Motor neuron (in vitro differentiated cells): Measurements from ENCODE around the gene RER1. TPM values are rescaled to one million over a fixed set of nuclear protein-coding genes. Genes with fewer than 3 reads are reported as not detected.

Source experiments
- ATAC-seq, 8 experiments: fragments of 200-7000 bp; cut with Tn5 transposase; replicated peaks in 6 of 8; 2 replicates each; pipeline ENCODE4 v1.8.0; 2021; ENCODE audit warnings: mild to moderate bottlenecking in 8 of 8, moderate library complexity in 8 of 8
- H3K27ac ChIP-seq, 2 donors: fragments of 250-450 bp; sonication (Bioruptor Pico); 2 replicates each; pipeline ENCODE4 v1.9.0; 2021; ENCODE audit warnings: antibody characterized with exemption in 2 of 2, mild to moderate bottlenecking in 2 of 2, moderate library complexity in 1 of 2
- H3K4me1 ChIP-seq, 2 donors: fragments of 250-450 bp; sonication (Bioruptor Pico); replicated peaks in 1 of 2; 2 replicates each; pipeline ENCODE4 v1.6.1; 2021; ENCODE audit warnings: antibody characterized with exemption in 2 of 2, mild to moderate bottlenecking in 2 of 2, moderate library complexity in 1 of 2
- H3K4me3 ChIP-seq, 5 donors: fragments of 250-450 bp; sonication (Bioruptor Pico); 2 replicates each; pipeline ENCODE4 v1.9.0; 2021; ENCODE audit warnings: antibody characterized with exemption in 5 of 5, mild to moderate bottlenecking in 5 of 5, moderate library complexity in 4 of 5
- WGBS, 10 experiments: fragments of 450-650 bp; shearing (Covaris generic); methylation state at CpG; one replicate each; pipeline ENCODE4 v1.0.0; 2022; 5-methylcytosine and 5-hydroxymethylcytosine counted together
- in situ Hi-C, 9 experiments: fragments of 400-800 bp; cut with MboI; loops; one replicate each; pipeline ENCODE4 v1.15.0; 2021; ENCODE audit warnings: low sequenced_read_pairs in 9 of 9, low pct_unique_long_range_greater_than_20kb in 2 of 9; ENCODE audit not compliant: unreplicated experiment in 9 of 9
- total RNA-seq, 8 experiments: library from RNA; unstranded; fragments of 300-600 nt; gene quantifications; 2 replicates each; pipeline versions ENCODE4 v1.2.3 to v1.2.4, GENCODE V29; 2022

The RER1 gene
- total RNA-seq, 8 experiments from 2014 or later = 57.8 to 165 (median 86.4) TPM

DNA sequence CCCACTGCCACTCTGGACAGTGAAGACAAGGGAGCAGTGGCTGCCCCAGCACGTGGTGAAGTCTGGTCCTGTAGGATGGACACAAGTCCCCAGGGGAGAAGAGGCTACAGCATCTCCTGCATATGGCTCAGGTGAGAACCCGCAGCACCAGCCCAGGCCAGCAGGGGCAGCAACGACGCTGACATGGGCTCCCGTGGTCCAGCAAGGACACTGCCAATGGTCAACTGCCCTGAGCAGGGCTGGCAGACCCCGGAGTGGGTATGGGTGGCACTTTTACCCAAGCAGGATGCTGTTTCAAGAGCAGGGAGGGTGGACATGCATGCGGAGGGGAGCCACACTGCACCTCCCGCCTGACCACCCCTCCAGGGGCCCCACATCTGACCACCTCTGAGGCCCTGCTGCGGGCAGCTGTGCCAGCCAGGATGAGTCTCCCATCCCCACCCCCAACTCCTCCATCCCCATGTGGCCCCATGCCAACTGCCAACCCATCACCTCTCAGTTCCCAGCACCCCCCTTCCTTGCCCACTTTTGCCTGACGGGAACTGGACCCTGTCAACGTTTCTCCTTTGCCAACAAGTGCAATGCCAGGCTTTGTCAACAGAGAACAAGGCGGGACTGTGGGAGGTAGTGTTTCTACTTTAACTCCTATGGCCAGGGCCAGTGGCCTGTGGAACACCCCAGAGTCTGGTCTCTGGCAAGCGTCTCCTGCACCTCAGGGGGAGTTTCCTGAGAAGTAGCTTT, 8.8 kb upstream of the RER1 start:
- peak; percentile 5 to 42 (median 16) for ATAC-seq
- in situ Hi-C loops = loop anchor here in 5 of 9 experiments (10.0 to 25.0 kb wide), 3 partner anchors 170 to 195 kb away; partner anchors contain the start of gene FAAP20 (in 4 of the 5)
- 7 to 91% (median 83%) methylated on average over 1 to 4 of the region's 13 CpGs; no CpG with 5 or more reads in 7 of the 10 experiments for WGBS, 10 experiments
- H3K4me1 ChIP-seq = peaks cover 5 to 7% of the 10 kb centered on the region in 2 donors
- no peak overlapping the region for H3K4me3 ChIP-seq
- H3K27ac ChIP-seq = no peak overlapping the region

DNA sequence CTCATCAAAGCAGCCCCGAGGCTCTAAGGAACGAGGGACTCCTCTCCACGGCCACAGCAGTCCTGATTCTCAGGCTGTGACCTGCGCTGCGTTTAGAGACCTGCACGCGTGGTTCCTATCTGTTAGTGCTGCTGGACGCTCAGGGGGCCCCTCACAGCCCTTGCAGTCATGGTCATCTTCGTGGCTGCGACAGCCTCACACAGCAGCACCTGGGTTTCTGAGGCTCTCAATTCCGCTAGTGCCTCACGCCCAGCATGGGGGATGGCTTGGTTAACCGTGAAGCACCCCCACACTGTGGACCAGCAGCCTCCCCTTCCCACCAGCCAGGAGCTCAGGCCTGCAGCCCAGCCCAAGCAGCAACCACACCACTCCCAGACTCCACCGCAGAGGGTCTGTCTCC, 8.1 kb upstream of the RER1 start:
- in situ Hi-C loops = loop anchor here in 5 of 9 experiments (10.0 to 25.0 kb wide), 3 partner anchors 171 to 196 kb away; partner anchors contain the start of gene FAAP20 (in 4 of the 5)
- WGBS, 10 experiments = 65 to 100% (median 92%) methylated on average over 1 to 8 of the region's 14 CpGs; no CpG with 5 or more reads in 3 of the 10 experiments
- Histone ChIP-seq H3K4me1 (peaks cover 5 to 7% of the 10 kb centered on the region in 2 donors), H3K4me3 (no peak overlapping the region), H3K27ac (no peak overlapping the region)
- no peak for ATAC-seq

DNA sequence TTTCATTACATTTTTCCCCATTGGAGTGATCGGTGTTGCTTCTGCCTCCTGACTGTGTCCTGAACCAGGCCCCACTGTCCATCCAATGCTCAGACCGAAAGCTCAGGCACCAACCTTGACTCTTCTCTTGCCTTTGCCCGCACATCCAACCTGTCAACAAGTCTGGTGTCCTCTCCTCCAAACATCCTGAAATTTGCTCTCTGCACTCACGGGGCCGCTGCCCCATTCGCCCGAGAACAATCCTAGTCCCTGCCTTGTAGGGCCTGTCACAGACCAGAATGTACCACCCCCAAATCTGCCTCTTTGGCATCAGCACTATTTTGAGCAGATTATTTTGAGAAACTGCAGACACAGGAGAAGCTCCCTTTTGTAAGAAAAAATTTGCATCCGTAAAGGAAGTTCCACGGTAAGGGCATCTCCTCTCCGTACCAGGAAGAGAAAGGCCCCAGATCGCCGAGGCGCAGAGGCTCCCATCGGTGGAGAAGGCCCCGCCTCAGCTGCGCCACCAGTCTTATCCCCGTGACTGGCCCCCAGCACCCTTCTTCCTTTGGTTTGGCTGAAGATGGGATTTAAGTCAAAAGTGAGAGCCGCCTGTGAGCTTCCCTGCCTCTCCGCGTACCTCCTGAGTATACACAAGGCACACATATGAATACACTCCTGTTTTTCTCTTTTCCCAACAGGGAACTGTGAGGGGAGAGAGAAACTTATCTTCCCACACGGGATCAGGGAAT, 7.3 kb upstream of the RER1 start:
- H3K4me3 ChIP-seq = no peak overlapping the region
- no peak for ATAC-seq
- in situ Hi-C loops = loop anchor here in 5 of 9 experiments (10.0 to 25.0 kb wide), 3 partner anchors 172 to 197 kb away; partner anchors contain the start of gene FAAP20 (in 4 of the 5)
- H3K4me1 ChIP-seq = peaks cover 5 to 7% of the 10 kb centered on the region in 2 donors
- WGBS, 10 experiments = 79 to 100% (median 89%) methylated on average over 2 to 19 of the region's 21 CpGs; no CpG with 5 or more reads in 1 of the 10 experiments
- H3K27ac ChIP-seq = no peak overlapping the region

DNA sequence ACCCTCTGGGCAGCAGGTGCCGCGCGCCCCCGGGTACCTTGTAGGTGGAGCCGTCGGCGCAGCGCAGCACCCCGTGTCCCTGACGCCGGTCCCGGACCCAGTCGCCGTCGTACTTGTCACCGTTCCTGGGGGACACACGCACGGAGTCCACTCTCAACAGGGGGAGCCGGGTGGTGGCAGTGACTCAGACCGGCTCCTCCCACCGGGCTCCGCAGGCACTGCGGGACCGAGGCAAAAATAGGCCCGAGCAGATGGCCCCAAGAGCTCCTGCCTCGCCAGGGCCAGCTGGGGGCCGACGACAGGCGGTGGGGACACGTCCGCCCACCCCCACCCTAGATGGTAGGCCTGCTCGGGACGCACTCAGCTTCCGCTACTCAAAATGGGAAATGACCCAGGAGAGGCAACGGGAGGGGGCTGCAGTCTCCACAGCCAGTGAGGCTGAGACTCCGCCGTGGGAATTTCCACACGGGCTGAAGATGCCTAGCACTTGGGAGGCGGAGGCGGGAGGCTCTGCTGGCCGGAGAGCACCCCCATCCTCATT, 6.6 kb upstream of the RER1 start:
- H3K27ac ChIP-seq = no peak overlapping the region
- 60 to 91% (median 80%) methylated on average over 1 to 23 of the region's 41 CpGs; no CpG with 5 or more reads in 4 of the 10 experiments for WGBS, 10 experiments

DNA sequence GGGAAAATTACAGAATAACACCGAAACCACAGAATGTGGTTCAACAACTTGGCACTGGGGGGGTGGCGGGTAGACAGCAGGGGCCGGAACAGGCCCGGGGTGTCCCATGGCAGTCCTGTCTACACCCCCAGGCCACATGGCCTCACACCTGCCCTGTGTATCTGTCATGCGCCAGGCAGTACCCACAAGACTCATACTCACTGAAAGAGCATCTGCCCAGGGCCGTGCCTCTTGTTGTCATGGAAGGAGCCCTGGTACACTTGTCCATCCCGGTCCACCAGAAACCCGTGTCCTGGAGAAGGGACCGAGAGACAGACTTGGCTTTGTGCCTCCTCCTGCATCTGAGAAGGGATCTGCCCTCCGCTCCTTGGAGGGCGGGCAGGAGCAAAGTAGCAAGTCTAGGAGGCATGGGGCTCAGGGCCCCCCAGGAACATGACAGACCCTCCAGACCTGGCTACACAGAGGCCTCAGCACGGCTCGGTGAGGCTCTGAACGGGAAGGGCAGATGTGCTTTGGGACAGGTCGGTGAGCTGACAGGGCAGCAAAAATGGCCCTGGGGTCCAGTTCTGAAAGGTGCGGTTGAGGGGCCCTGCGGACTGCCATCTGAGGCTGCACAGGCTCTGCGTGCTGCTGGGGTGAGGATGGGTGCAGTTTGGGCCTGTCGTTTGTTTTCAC, 5.9 kb upstream of the RER1 start:
- Histone ChIP-seq H3K4me1 (peaks cover 12 to 14% of the 10 kb centered on the region in 2 donors), H3K27ac (no peak overlapping the region), H3K4me3 (no peak overlapping the region)
- ATAC-seq = no peak
- in situ Hi-C loops = loop anchor here in 6 of 9 experiments (5.0 to 25.0 kb wide), 4 partner anchors 173 to 198 kb away; partner anchors contain the start of gene FAAP20 (in 5 of the 6)
- WGBS, 10 experiments = 81 to 100% (median 93%) methylated on average over 1 to 12 of the region's 19 CpGs; no CpG with 5 or more reads in 2 of the 10 experiments

More for the DNA sequence above, 6.6 kb upstream of the RER1 start:
- H3K4me1 ChIP-seq = peaks cover 5 to 8% of the 10 kb centered on the region in 2 donors
- H3K4me3 ChIP-seq = no peak overlapping the region
- peak in 2 of 8 experiments; percentile 1 to 9 for ATAC-seq
- in situ Hi-C loops = loop anchor here in 6 of 9 experiments (5.0 to 25.0 kb wide), 4 partner anchors 173 to 198 kb away; partner anchors contain the start of gene FAAP20 (in 5 of the 6)

DNA sequence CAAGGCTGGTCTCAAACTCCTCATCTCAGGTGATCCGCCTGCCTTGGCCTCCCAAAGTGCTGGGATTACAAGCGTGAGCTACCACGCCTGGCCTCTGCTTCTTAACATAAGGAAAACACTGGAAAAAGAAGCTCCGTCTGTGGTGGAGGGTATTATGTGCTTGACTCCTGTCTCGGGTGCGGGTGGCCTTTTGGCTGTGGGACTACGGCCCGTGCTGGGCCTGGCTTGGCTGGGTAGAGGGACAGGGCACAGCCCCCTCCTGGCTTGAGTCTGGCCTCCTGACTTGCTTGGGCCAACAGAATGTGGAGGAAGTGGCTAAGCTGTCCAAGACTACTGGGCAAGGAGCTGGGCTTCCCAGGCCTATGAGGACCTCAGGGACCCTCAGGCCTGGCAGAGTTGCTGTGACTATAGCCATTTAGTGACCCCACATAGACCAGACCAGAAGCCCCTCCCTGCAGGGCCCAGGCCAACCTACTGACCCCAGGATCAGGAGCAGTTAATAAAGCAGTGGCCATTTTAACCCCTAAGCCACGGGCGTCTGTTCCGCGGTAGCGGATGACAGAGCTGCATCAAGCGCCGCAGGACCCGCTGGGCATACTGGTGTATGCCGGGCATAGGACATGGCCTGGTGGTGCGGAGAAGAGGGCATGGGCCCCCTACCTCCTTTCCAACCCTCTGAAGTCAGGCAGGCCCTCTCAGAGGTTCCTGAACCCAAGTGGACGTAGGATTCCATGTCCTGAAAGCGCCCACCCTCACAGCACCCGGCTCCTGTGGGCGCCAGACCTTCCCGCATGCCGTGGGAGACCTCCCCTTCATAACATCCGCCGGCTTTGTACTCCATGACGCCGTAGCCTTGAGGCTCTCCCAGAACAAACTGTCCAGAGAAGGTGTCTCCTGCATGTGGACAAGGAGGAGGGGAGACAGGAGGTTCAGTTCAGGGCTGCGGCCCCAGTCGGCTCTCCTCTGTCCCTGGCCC, 4.7 kb upstream of the RER1 start:
- Histone ChIP-seq H3K4me1 (peaks cover 7 to 9% of the 10 kb centered on the region in 2 donors), H3K4me3 (no peak overlapping the region), H3K27ac (no peak overlapping the region)
- no peak for ATAC-seq
- in situ Hi-C loops = loop anchor here in 6 of 9 experiments (5.0 to 25.0 kb wide), 4 partner anchors 175 to 200 kb away; partner anchors contain the start of gene FAAP20 (in 5 of the 6)
- 80 to 100% (median 95%) methylated on average over 1 to 16 of the region's 30 CpGs for WGBS, 10 experiments

DNA sequence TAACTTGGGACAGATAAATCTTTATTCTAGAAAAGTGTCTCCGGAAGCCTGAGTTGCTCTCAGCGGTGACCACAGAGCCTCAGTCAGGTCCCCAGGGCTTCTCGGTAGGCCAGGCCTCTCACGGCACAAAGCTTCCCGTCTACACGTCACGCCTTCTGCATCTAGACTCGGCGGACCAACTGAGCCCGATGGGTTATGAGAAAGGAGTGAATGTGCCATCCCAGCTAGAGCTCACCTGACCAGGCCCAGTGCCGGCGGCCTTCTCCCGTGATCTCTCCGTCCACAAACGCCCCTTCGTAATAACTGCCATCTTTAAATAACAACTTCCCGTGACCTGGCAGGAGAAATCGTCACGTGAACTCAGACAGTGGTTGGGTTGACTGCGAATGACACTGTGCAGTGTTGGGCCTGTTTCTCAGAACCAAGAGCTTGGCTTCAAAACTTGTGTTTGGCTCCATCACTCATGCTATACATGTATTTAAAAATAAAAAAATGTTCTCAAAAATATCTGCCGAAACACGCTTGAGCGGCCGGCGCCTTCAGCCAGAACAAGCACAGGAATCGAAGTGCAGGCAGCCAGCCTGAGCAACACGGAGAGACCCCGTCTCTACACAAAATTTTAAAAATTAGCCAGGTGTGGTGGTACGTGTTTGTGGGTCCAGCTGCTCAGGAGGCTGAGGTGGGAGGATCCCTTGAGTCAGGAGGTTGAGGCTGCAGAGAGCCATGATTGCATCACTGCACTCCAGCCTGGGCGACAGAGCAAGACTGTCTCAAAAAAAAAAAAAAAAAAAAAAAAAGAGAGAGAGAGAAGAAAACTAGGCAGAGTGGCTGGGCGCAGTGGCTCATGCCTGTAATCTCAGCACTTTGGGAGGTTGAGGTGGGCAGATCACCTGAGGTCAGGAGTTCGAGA, 3.4 kb upstream of the RER1 start:
- peaks cover 14 to 15% of the 10 kb centered on the region in 2 donors for H3K4me1 ChIP-seq
- ATAC-seq = no peak
- H3K4me3 ChIP-seq = no peak overlapping the region
- in situ Hi-C loops = loop anchor here in 6 of 9 experiments (5.0 to 25.0 kb wide), 4 partner anchors 176 to 201 kb away; partner anchors contain the start of gene FAAP20 (in 5 of the 6)
- no peak overlapping the region for H3K27ac ChIP-seq
- 90 to 100% (median 96%) methylated on average over 2 to 31 of the region's 32 CpGs for WGBS, 10 experiments

DNA sequence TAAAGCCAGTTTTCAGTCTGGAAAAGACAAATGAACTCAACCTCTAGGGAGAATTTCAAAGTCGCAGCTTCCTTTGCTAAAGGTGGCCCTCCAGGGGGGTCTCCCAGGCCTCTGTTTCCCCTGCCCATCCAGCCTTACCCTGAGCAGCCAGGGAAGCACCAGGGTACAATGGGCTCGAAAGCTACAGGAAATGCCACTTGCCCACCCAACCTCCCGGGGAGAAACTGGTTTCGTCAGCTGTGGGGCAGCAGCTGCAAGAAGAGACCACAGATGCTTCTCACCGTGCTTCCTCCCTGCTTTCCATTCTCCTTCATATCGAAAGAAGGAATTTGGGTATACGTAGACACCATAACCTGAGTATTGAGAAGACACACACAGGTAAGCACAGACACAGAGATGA, 2.0 kb upstream of the RER1 start:
- Histone ChIP-seq H3K27ac (no peak overlapping the region), H3K4me3 (no peak overlapping the region), H3K4me1 (peaks cover 15 to 18% of the 10 kb centered on the region in 2 donors)
- in situ Hi-C loops = loop anchor here in 6 of 9 experiments (5.0 to 25.0 kb wide), 4 partner anchors 177 to 202 kb away; partner anchors contain the start of gene FAAP20 (in 5 of the 6)
- 88 to 100% (median 93%) methylated on average over 2 to 7 of the region's 7 CpGs; no CpG with 5 or more reads in 2 of the 10 experiments for WGBS, 10 experiments
- ATAC-seq = no peak

DNA sequence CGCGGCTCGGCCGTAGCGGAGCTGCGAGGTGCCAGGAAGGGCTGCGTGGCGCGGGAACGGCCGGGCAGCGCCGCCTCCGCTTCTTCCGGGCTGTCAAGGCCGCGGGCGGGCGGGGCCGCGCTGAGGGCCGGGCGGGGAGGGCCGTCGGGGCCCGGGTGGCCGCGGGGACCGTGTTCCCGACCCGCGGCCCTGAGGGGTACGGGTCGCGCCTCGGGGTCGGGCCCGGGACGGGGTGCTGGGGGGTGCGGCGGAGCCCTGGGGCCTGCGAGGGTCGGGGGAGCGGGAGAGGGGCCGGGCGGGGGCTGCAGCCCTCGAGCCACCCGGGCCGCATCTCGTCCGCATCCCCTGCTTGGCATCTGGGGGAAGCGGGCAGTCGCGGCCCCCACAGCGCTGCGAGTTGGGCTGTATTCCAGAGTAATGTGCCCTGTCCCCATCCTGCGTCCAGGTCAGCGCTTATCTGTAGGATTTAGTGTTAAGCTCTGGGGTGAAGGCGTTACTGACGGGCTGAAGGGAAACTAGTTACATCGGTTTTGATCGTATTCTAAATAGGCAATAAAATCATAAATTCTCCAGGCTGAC, 379 bp downstream of the RER1 start:
- Histone ChIP-seq H3K4me1 (peaks cover 15 to 18% of the 10 kb centered on the region in 2 donors), H3K4me3 (peak overlapping the region; percentile 74 to 98 (median 85)), H3K27ac (peak overlapping the region; percentile 85 to 98)
- peak in 3 of 8 experiments; percentile 6 to 18 (median 7) for ATAC-seq
- in situ Hi-C loops = loop anchor here in 4 of 9 experiments (25.0 kb wide), 2 partner anchors 180 to 205 kb away; partner anchors contain the start of gene FAAP20 (in 3 of the 4)
- WGBS, 10 experiments = 0 to 1% (median 0%) methylated on average over 2 to 15 of the region's 62 CpGs; no CpG with 5 or more reads in 5 of the 10 experiments

DNA sequence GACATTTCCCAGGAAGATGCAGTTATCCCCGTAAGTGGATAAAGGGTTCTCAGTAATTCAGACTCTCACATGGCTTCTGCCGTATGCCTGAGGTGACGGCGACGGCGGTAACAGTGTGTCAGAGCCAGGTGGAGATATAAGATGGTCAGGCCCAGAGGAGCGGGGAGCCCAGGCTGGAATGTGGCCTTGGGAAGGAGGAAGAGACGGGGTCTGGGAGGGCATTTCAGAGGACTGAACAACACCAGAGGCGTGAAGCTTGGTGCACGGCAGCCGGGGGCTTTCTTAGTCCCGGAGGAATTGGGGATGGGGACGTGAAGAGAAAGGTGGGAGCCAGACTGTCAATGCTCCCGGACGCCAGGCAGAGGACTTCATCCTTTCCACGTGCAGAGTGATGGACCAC, 1.0 kb downstream of the RER1 start:
- in situ Hi-C loops = loop anchor here in 4 of 9 experiments (25.0 kb wide), 2 partner anchors 180 to 205 kb away; partner anchors contain the start of gene FAAP20 (in 3 of the 4)
- H3K27ac ChIP-seq = peak overlapping the region; percentile 85 to 98
- peaks cover 15 to 18% of the 10 kb centered on the region in 2 donors for H3K4me1 ChIP-seq
- 28 to 68% (median 37%) methylated on average over 1 to 13 of the region's 16 CpGs; no CpG with 5 or more reads in 3 of the 10 experiments for WGBS, 10 experiments
- peak overlapping the region; percentile 74 to 98 (median 85) for H3K4me3 ChIP-seq
- no peak for ATAC-seq
